NCI-H1694 (cell line): Measurements from ENCODE around the gene RARRES2.

ENCODE experiments used
- DNase-seq: peaks from one replicate; lab custom pipeline; 2025; lab: John Stamatoyannopoulos, UW

RARRES2 gene

GRCh38 chr7:150361807-150362621, 20.6 kb upstream of the RARRES2 start:
- DNase-seq: no peak

- no peak for DNase-seq
Measured at GRCh38 chr7:150361402-150361801, 20.0 kb upstream of the RARRES2 start.

GRCh38 chr7:150360363-150361058, 19.1 kb upstream of the RARRES2 start:
- DNase-seq: no peak

GRCh38 chr7:150359622-150360362, 18.4 kb upstream of the RARRES2 start:
- no peak for DNase-seq

- DNase-seq: no peak
Measured at GRCh38 chr7:150358988-150359621, 17.7 kb upstream of the RARRES2 start.

- DNase-seq: no peak
Measured at GRCh38 chr7:150358433-150358832, 17.0 kb upstream of the RARRES2 start.

GRCh38 chr7:150357771-150358427, 16.5 kb upstream of the RARRES2 start:
- no peak for DNase-seq

- peak; percentile 88 for DNase-seq
Measured at GRCh38 chr7:150357270-150357669, 15.8 kb upstream of the RARRES2 start.

GRCh38 chr7:150356265-150356897, 15.0 kb upstream of the RARRES2 start:
- DNase-seq: peak; percentile 80

- DNase-seq: no peak
Measured at GRCh38 chr7:150355666-150356059, 14.2 kb upstream of the RARRES2 start.

- DNase-seq: no peak
Measured at GRCh38 chr7:150351587-150352194, 10.3 kb upstream of the RARRES2 start.

- no peak for DNase-seq
Measured at GRCh38 chr7:150346922-150347321, 5.5 kb upstream of the RARRES2 start.

GRCh38 chr7:150345012-150345411, 3.6 kb upstream of the RARRES2 start:
- DNase-seq: no peak

- no peak for DNase-seq
Measured at GRCh38 chr7:150344299-150344698, 2.9 kb upstream of the RARRES2 start.

GRCh38 chr7:150343225-150343624, 1.8 kb upstream of the RARRES2 start:
- no peak for DNase-seq

GRCh38 chr7:150342121-150342408, 636 bp upstream of the RARRES2 start:
- no peak for DNase-seq

- DNase-seq: no peak
Measured at GRCh38 chr7:150340875-150341262, 560 bp downstream of the RARRES2 start.

- DNase-seq: no peak
Measured at GRCh38 chr7:150340024-150340749, 1.2 kb downstream of the RARRES2 start.

GRCh38 chr7:150339409-150339809, 2.0 kb downstream of the RARRES2 start:
- no peak for DNase-seq

GRCh38 chr7:150338166-150338829, 3.1 kb downstream of the RARRES2 start:
- no peak for DNase-seq
